ENCODE results near the gene SEMA6B.

The SEMA6B gene

DNA sequence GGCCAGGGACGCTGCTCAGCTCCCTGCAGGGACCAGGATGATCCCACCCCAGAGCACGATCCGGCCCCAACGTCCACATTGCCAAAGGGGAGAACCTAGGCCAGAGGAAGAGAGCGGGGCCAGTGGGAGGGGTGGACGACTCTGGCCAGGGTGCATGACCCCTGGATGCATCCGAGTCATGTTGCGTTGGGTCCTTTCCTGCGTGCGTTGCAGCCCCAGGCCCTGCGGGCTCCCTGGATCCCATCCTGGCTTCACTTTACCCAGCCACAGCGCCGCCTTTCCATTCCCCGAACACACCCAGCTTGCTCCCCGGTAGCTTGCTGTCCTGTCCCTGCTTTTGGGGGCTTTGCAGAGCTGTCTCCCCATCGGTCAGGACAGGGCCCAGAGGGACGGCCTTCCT is 51.7 kb downstream of the SEMA6B start:
- no peak for DNase-seq (ENCODE audit: low read depth in 2 of 2)

DNA sequence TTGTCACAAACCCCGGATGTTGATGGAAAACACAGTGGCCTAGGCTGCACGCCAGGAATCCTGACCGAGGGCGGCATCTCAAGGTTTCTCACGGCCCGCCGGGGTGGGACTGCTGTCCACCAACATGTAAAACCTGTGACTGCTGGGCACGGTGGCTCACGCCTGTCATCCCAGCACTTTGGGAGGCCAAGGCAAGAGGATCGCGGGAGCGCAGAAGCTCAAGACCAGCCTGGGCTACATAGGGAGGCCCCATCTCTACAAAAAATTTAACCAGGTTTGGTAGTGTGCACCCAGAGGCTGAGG is 52.4 kb downstream of the SEMA6B start:
- DNase-seq (ENCODE audit: low read depth in 2 of 2), result no peak

DNA sequence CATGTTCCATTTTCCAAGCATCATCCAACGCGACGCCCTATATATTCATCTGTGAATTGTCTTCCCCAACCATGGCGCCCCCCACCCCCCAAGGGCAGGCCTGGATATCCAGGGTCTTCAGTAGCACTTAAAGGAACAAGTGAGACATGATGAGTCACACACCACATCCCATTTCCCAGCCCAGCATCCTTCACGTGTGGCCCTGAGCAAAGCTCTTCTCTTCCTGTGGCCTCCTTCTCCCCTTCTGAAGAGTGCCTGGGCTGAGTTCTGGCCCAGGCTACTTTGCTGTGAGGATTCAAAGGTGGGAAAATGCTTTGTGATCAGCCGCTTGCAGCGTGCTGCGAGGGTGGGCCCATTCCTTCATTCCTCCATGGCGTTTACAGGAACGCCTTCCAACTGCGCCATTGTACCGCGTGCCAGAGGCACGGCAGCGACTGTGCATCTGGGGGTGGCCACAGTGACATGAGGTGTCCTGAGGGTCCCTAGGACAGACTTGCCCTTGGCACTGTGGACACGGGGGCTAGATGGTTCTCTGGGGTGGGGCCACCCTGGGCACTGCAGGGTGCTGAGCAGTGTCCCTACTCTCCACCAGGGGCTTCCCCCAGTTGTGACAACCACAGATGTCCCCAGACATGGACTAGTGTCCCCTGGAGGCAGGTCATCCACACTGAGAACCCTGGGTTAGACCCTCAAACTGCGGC is 52.9 kb downstream of the SEMA6B start:
- DNase-seq (ENCODE audit: low read depth in 2 of 2), result no peak

DNA sequence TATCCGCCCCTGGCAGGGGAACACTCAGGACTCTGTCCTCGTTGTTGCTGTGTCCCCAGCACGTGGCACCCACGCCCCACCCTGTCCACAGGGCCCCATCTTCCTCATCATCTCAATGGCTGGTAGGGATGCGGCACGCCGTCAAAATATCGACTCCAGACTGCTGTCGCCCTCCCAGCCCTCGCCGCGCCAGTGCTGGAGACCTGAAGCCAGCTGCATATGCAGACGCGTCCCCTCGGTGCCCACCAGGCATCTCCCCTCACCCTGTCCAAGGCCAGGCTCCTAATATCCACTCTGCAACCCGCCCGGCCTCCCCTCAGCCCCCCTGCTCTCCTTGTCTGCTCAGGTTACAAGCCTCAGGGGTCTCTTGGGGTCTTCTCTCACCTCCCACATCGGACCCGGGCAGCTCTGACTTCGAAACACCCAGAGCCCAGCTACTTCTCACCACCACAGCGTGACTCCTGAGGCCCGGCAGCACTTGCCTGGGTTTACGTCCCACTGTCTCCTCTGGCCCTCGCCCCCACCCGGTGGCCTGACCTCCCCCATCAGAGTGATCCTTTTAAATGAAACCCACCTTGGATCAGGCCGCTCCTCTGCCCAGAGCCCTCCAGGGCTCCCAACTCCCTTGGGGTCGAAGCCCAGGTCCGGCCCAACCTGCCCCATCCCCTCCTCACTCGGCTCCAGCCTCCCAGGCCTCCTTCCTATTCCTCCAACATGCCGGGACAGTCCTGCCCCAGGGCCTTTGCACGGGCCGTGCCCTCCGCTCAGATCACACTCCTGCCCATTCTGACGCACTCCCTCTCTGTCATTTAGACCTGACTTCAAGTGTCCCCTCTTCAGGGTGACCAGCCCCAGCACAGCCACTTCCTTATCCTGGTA is 53.7 kb downstream of the SEMA6B start:
- no peak for DNase-seq (ENCODE audit: low read depth in 2 of 2)

DNA sequence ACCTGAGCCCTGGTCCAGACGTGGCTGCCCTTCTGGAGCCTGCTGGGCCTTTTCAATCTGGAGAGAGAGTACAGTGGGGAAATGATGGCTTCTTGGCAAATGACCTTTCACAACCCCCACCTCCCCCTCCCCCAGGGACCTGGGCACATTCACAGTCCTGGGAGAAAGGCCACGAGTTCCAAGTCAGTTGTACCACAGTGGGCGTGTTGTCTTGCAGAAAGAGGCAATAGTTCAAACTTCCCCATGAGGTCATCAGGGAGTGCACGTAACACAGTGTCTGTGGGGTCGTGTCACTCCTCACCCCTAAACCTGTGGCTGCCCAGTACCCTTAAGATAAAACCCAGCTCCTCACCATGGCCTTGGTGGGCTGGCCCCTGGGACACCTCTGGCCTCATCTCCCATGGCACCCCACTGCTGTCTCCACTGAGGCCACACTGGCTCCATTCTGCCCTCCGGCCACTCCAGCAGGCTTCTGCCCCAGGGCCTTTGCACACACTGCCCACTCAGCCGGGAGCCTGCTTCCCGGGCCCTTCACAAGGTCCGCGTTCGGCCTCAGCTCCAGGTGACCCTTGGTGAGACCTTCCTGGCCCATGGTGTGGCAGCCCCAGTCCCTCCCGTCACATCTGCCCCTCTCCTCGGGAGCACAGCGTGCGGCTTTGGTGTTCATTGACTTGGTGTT is 54.5 kb downstream of the SEMA6B start:
- DNase-seq (ENCODE audit: low read depth in 2 of 2), result no peak

DNA sequence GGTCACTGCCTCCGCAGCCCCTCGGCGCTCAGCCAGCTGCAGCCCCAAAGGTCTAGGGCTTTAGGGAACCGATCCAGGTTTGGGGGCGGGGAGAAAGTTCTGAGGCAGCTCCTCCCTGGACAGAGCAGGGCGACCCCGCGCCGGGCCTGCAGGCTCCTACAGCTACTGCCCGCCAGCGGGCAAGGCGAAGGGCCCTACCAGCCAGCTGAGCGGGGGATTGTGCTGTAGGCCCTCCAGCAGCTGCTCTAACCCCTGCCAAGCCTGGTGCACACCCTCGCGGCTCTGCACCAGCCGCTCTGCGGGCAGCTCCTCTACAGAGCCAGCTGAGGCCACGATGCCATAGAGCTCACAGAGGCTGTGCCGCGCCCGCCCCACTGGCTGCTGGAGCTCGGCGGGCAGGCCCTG is 55.2 kb downstream of the SEMA6B start:
- DNase-seq (ENCODE audit: low read depth in 2 of 2), result no peak

DNA sequence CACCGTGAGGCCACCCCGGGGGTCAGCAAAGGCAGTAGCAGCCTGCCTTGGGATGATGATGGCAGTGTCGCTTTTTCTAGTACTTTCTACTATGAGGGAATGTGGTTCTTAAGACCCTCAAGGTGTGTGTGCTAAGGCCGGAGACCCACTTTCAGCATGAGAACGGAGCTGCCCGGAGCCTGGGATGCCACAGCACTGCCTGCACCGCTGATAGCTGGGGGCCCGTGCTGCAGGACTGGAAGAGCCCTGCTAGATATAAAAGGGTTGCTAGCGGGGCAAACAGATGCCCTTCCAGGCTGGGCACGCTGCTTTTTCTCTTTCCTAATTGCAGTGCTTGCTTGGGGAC is 55.7 kb downstream of the SEMA6B start:
- DNase-seq (ENCODE audit: low read depth in 2 of 2), result no peak

DNA sequence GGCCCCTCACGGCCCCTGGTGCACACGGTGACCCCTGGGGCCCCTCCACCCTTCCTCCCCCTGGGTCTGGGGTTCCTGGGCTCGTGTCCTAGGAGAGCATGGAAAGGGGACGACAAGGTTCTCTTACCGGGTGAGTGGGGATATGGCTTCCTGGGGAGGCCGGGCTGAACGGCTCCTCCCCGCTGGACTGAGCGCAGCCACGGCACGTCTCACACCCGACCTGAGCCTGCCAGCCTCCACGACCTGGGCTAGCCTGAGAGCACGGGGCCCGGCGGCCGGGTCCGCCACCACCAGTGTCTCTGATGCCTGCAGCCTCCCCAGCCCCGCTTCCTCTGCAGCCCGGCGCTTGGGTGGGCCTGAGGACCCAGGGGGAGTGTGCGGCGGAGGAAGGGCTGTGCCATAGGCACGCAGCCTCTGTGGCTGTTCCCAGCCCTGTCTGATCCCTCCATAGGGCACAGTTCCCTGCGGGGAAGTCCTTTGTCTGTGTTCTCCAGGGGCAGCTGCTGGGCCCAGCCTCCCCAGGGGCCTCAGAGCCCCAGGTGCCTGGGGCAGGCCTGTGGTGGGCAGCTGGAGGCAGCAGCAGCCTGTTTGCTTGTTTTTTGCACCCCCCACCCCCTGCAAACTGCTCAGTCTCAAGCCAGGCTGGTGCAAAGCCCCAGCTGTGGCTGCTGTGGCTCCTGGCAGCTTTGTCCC is 56.2 kb downstream of the SEMA6B start:
- no peak for DNase-seq (ENCODE audit: low read depth in 2 of 2)

DNA sequence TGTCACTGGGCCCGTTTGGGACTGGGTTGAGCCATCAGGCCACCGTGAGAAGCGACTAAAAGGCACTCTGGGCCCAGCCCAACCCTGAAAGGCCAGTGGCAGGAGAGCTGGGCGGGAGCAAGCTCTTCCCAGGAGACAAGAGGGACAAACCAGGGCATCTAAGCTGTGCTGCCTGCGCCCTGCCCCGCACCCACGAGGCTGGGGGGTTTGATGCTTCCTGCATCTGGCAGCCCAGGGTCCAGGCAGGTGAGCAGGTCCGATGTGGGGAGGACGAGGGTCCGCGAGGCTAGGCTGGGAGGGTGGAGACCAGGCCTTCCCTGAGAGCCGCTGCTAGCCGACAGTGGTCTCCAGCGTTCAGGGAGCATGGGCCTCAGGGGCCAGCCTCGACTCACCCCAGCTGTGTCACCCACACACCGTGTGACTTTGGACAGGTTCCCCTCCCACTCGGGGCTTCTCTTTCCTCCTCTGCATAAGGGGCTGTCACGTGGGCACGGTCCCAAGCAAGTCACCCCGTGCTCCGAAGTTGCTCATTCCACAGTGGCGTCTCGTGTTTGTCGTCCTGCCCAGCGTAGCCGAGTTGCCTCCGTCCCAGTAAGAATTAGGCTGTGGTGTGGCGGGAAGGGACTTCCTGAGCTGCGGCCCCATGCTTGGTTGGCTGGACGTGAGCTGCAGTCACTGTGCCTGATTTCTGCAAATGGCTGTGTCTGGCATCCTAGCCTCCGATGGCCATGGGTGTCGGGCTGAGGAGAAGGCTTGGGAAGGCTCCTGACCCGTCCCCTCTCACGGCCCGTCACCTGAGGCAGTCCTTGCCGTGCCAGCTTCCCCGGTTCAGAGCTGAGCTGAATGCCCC is 57.0 kb downstream of the SEMA6B start:
- DNase-seq (ENCODE audit: low read depth in 2 of 2), result no peak

DNA sequence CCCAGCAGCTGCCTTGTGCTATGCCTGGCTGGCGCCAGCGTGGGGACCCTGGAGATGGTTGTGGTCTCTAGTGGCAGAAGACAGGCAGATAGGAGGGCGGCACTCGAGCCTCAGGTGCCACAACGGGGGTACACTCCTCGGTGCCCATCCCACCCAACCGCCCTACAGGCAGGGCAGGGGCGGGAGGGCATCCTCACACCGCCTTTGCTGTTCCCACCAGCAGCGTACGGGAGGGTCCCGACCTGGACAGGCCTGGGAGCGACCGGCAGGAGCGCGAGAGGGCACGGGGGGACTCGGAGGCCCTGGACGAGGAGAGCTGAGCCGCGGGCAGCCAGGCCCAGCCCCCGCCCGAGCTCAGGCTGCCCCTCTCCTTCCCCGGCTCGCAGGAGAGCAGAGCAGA is 57.8 kb downstream of the SEMA6B start:
- no peak for DNase-seq (ENCODE audit: low read depth in 2 of 2)

DNA sequence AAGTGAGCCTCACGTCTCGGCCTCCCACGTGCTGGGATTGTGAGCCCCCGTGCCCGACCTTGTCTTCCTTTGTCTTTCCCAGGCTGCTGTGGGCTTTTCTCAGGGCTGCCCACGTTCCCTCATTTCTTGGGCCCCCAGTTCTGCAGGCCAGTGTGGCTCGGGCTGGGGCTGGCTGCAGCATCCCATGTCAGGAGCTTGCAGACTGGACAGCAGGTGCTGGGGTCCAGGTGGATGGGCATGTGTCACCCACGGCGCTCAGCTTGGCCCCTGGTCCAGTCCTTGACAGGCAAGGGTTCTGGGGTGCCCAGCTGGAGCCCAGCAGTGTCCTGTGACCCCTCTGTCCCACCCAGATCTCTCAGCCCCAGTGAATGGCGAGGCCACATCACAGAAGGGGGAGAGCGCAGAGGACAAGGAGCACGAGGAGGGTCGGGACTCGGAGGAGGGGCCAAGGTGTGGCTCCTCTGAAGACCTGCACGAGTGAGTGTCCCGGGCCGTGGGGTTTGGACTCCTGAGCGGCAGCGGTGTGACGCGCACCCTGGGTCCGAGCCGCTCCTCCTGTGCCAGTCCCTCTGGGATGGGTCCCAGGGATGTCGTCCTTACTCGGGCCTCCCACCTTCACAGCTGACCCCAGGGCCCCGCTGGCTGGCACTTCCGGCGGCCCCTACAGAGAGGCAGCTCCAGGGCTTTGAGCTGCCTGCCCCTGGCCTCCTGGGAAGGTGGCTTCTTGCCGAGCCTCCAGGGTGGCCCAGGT is 58.5 kb downstream of the SEMA6B start:
- no peak for DNase-seq (ENCODE audit: low read depth in 2 of 2)

DNA sequence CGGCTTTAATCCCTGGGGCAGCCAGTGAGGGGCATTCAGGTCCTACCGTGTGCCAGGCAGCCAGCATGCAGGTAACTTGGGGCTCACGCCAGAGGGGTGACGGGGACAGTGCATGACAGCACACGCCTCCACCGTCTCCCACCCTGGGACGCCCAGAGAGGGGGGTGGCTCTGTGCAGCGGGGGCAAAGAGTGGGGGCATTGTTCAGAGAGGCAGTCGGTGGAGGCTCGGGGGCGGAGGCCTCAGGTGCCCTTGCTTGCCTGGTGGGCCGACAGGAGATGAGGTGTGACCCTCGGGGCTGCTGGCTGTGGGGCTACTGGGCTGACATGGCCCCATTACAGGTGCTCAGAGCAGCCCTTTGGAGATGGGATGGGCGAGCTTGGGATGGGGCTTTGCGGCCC is 59.6 kb downstream of the SEMA6B start:
- DNase-seq (ENCODE audit: low read depth in 2 of 2), result no peak

DNA sequence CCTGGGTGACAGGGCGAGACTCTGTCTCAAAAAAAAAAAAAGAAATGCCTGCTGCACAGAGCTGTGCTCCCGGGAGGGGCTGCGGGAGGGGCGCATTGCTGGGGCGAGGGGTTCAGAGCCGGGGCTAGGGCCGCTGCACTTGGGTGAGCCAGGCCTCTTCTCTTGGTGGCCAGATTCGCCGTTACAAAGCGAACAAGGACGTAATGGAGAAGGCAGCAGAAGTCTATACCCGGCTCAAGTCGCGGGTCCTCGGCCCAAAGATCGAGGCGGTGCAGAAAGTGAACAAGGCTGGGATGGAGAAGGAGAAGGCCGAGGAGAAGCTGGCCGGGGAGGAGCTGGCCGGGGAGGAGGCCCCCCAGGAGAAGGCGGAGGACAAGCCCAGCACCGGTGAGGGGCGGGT is 60.2 kb downstream of the SEMA6B start:
- DNase-seq (ENCODE audit: low read depth in 2 of 2), result no peak

DNA sequence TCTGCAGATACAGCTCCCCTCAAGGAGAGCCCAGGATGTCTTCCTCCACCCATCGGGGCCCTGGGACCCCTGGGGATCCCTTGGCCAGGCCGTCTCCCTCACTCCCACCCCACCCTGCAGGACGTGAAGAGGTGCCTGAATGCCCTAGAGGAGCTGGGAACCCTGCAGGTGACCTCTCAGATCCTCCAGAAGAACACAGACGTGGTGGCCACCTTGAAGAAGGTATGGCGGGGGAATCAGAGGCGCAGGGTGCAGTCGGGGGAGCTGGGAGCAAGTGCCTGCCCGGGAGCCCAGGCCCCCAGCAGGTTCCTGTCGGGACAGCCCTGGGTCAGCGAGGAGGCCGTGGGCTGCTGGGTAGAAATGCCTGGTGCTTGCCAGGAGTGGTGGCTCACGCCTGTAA is 60.8 kb downstream of the SEMA6B start:
- no peak for DNase-seq (ENCODE audit: low read depth in 2 of 2)

DNA sequence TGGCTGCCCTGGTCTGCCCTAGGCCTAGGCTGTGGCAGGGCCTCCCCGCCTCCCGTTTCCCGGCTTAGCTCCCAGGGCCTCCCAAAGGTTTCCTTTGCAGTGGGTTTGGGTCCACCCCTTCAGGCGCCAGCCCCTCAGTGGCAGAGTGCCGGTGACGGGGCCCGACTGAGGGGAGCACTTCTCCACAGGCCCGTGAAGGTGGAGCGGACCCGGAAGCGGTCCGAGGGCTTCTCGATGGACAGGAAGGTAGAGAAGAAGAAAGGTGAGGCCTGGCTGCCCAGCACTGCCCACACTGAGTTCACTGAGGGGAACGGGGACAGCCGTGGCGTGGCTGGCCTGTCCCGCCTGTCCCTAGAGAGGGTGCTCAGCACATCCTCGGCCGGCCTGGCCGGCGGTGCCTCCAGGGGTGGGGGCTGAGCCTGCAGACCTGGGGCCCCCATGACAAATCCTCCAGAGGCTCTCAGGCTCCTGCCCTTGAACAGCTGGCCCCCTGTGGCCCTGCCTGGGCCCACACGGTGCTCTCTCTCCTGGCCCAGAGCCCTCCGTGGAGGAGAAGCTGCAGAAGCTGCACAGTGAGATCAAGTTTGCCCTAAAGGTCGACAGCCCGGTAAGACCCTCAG is 61.6 kb downstream of the SEMA6B start:
- no peak for DNase-seq (ENCODE audit: low read depth in 2 of 2)

DNA sequence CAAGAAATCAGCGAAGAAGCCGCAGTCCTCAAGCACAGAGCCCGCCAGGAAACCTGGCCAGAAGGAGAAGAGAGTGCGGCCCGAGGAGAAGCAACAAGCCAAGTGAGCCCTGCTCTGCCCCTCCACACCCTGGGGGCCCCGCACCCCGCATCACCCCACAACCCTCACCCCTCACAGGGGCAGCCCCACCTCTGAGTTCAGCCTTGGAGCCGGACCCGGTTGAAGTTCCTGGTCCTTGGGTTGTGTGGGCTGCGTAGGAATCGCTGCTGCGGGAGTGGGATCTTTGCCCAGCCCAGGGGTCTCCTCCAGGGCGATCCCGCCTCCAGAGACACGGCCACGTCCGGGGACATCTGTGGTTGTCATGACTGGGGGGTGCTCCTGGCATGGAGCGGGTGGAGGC is 63.2 kb downstream of the SEMA6B start:
- DNase-seq (ENCODE audit: low read depth in 2 of 2), result no peak

DNA sequence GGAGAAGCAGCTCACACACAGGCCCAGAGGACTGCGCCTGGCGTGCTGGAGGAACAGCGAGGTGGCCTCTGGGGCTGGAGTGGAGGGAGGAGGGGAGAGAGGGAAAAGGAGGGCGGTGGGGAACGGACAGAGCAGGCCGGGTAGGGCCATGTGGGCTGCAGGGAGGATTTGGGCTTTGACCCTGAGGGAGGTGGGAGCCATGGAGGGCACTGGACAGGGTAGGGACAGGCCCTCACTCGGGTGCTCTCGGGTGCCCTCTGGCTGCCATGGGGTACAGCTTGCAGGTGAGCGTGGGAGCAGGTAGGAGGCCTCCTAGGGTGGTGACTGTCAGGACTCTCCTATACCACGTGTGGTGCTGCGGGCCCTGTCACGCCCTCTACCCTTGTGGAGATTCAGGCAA is 64.0 kb downstream of the SEMA6B start:
- DNase-seq (ENCODE audit: low read depth in 2 of 2), result no peak

DNA sequence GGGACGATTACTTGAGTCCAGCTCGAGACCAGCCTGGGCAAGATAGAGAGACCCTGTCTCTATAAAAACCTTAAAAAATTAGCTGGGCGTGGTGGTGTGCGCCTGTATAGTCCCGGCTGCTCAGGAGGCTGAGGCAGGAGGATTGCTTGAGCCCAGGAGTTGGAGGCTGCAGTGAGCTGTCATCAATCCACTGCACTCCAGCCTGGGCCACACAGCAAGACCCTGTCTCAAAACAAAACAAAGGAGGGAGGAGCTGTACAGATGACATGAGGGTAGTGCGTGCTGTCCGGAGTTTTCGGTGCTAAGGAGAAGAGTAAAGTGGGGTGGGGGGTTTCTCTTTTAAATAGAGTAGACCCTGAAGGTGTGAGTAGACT is 64.8 kb downstream of the SEMA6B start:
- DNase-seq (ENCODE audit: low read depth in 2 of 2), result no peak

DNA sequence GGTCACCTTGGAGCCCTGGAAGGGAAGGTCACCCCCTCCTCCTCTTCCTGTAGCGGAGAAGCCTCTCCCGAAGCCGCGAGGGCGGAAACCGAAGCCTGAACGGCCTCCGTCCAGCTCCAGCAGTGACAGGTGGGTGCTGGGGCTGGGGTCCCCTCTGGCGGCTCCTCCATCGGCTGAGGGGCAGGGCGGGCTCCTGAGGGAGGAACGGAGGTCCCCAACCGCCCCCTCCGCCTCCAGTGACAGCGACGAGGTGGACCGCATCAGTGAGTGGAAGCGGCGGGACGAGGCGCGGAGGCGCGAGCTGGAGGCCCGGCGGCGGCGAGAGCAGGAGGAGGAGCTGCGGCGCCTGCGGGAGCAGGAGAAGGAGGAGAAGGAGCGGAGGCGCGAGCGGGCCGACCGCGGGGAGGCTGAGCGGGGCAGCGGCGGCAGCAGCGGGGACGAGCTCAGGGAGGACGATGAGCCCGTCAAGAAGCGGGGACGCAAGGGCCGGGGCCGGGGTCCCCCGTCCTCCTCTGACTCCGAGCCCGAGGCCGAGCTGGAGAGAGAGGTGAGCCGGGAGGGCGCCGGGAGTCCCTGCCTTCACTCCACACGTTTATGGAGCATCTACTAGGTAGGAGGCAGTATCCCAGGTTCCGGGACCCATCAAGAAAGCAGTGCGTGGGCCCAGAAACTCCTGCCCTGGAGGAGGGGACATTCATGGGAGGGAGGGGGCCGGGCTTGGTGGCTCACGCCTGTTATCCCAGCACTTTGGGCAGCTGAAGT is 65.4 kb downstream of the SEMA6B start:
- no peak for DNase-seq (ENCODE audit: low read depth in 2 of 2)

Measured in stimulated activated CD4-positive, alpha-beta T cell treated with anti-CD3 and anti-CD28 coated beads, Interleukin-4, amount 100 ng/mL, for 48 hours (primary cell).